Measurements from ENCODE around the gene IL4I1.
"Not testable (repeated sequence)": the region's sequence is repeated elsewhere in the genome, so short reads cannot be mapped to it uniquely, and the experiment has no call there.

IL4I1 gene

DNA sequence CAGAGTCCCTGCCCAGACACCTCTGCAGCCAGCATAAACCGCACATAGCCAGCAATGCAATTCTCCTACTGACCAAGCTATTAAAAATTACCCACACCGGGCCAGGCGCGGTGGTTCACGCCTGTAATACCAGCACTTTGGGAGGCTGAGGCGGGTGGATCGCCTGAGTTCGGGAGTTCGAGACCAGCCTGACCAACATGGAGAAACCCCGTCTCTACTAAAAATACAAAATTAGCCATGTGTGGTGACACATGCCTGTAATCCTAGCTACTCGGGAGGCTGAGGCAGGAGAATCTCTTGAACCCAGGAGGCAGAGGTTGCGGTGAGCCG, 28.2 kb upstream of the IL4I1 start:
- FAIRE-seq; DNase-seq (ENCODE audit: extremely low spot score, insufficient read length, low read depth): not testable (repeated sequence)

DNA sequence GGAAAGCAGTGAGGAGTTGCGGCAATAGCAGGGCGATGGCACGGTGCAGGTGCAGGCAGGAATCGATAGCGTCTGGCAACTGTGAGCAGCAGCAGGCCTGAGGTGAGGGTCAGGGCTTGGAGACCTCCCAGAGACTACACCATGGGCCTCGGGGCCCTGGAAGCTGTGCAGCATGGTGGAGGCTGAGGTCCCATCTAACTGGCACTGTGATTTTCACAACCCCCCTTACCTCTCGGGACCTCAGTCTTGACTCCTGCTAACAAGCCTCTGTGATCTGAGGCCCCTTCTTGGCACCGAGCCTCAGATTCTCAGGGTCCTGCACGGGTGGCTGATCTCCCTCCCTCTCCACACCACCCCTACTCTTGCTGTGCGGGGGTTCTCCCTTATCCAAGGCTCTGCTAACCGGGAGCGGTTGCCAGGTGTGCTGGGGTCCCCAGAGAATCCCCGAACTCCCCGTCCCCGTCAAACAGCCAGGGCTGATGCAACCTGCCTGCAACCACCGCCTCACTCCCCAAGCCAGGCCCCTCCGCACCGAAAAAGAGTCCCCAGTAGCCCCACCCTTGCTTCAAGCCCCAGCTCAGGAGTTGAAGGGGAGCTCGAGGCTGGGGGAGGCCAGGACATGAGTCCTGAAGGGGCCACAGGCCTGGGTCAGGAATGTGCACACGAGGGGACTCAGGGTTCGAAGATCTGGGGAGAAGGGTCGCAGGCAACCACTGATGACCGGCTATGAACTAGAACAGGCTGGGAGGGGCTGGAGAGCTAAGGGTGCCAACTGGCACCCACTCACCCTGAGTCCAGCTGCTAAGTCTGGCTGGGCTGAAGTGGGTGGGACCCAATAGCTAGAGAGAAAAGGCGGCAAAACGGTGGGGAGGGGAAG, 27.6 kb upstream of the IL4I1 start:
- DNase-seq (ENCODE audit: extremely low spot score, insufficient read length, low read depth): no peak
- FAIRE-seq: no peak

DNA sequence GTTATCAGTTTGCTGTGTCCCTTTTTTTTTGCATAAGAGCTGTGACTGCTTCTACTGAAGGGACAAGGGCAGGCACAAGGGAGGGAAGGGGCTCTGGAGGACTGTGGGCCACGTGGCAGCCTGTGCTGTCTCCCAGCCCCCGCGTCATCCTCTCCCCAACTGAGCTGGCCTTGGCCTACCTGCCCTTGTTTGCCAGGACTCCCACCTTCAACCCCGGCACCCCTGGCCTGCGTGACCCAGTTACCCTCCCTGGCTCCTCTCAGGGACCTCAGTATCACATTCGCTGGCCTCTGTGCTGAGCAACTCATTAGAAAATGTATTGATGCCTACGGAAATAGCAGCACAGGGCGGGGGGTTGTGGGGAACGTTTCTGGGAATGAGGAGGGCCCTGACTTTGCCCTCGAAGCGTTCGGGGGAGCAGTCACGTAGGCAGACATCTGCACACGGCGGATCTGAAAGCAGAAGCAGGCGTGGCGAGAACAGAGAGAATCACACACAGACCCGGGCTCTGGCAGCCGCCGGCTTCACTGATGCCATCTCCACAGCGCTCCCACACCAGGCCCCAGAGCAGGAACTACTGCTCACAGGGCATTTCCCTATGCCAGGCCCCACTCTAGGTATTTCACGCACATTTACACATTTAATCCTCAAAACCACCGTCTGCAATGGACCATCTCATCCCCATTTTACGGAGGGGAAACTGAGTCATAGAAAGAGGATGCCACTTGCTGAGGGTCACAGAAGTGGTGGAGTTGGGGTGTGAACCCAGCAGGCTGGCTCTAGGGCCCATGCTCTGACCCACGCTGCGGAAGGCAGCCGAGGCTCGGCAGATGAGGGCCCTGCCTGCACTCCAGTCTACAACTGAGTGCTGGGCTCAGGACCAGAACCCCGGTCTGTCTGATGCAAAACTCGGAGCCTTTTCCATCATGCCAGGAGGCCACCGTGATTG, 26.6 kb upstream of the IL4I1 start:
- DNase-seq (ENCODE audit: extremely low spot score, insufficient read length, low read depth) (no peak), FAIRE-seq (no peak)

DNA sequence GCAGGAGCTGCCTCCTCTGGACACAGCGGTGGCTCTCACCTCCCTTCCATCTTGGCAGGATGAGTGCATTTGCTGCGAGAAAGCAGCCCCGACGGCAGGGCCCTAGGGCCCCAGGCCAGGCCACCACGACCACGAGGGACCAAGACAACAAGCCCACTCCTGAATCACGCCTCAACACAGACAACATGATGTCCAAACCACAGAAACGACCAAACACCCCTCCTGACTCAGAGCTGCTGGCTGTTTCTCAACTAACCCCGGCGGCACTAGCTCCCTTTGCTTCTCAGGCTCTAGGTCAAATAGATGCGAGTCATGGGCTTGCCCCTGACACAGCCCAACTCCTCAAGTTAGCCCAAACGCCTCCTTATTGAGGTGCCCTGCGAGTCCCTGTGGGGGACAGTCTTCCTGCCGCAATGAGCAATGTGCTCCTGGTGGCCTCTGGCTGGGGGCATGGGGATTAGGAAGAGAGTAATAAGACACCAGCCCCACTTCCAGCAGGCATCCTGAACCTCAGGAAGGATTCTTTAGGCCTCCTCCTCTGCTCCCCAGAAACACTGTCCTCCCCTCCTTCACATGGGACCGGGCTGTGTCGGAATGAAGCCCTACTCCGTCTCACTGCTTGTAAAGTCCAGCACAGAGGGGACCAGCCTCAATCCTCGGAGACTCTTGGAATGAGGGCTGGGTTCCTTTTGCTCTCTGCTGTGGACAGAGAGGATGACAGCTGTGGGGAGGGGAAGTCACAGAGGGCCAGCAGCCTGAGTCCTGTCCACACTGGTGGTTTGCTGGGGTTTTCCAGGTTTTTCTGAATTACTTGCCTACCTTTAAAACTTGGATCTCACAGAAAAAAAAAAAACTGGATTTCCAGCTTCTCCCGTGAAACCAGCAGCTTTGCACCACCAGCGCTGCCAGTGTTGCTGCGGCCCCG, 25.4 kb upstream of the IL4I1 start:
- FAIRE-seq: no peak

DNA sequence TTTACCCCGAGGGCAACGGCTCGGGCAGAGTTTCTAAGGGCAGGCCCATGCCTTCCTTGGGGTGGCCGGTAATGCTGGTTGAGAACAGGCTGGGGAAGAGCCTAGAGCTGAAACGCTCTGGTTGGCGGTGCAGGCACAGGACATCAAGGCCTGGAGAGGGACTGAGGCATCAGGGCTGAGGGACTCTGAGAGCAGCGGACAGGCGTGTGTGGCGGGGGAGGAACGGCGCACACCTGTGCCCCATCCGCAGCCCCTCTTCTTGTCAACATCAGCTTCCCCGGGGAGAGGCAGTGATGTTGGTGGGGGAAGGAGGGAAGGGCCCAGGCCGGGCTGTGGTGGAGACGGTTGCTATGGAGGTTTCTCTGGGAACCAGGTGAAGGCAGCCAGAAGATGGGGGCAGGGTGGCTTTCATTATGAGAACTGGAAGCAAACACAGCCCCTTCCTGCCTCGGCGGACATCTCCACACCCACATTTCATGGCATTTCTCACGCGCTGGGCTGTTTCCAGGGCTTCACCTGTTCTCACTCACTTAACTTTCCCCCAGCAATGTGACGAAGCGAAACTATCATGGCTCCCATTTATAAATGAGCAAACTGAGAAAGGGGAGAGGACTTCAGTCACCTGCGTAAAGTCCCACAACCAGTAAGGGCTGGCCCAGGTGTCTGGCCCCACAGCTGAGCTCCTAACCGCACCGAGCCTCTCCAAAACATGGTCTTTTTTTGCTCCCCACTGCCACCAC, 24.1 kb upstream of the IL4I1 start:
- FAIRE-seq (no peak), DNase-seq (ENCODE audit: extremely low spot score, insufficient read length, low read depth) (no peak)

More for the DNA sequence above, 25.4 kb upstream of the IL4I1 start:
- DNase-seq (ENCODE audit: extremely low spot score, insufficient read length, low read depth): no peak

DNA sequence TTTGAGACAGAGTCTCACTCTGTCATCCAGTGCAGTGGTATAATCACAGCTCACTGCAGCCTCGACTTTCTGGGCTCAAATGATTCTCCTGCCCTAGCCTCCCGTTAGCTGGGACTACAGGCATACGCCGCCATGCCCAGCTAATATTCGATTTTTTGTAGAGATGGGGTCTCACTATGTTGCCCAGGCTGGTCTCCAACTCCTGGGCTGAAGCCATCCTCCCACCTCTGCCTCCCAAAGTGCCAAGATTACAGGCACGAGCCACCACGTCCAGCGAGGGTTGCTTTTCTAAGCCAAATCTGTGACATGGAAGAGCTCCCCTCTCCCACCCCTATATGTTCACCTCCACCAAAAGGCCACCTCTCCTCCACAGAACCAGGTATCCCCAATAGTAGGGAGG, 21.4 kb upstream of the IL4I1 start:
- no peak for FAIRE-seq
- no peak for DNase-seq (ENCODE audit: extremely low spot score, insufficient read length, low read depth)

DNA sequence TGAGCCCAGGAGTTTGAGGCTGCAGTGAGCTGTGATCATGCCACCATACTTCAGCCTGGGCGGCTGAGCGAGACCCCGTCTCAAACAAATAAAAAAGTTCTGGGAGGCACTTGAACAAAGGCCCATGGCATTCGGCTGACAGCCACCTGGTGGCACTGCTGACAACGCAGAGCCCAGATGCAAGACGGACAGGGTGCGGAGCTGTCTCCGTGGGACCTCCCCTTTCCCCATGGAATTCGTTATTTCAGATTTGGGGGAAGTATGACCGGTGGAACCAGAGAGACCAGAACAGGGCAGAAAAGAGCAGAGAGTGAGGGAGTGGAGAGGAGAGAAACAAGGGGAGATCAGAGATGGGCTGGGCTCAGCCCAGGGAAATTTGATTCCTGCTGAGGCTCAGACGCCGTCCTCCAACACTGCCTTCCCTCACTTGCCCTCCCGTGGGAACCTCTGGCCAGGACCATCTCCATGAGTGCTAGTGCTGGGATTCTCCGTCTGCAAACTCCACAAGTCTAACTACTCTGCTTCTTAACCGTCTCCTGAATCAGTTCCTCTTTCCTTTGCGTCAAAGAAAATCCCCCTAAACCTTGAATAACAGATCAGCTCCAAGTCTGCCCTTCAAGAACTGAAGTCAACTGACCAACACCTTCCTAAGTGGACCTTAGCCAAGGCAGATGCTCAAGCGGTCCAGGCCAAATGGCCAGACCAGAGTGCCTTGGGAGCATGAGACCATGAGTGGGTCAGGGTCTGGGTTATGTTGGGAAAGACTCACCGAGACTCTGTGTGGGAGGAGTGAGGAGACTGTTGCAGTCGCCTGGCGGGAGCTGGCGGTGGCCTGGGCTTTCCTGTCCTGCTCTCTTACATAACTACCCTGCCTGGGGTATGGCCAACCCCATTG, 20.4 kb upstream of the IL4I1 start:
- peak; percentile 65 for FAIRE-seq
- DNase-seq (ENCODE audit: extremely low spot score, insufficient read length, low read depth): no peak

DNA sequence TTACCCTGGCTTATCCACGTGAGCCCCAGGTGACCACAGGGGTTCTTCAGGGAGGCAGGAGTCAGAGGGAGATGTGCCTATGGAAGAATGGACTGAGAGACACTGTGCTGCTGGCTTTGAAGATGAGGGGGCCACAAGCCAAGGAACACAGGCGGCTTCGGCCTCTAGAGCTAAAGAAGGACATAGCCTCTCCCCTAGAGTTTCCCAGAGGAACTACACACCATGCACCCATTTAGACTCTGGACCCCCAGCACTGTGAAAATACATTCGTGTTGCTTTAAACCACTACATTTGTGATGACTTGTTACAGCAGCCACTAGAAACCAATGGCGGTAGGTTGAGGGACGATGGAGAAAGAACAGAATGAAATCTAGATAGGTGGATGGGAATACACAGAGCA, 18.6 kb upstream of the IL4I1 start:
- FAIRE-seq: no peak
- DNase-seq (ENCODE audit: extremely low spot score, insufficient read length, low read depth): no peak

DNA sequence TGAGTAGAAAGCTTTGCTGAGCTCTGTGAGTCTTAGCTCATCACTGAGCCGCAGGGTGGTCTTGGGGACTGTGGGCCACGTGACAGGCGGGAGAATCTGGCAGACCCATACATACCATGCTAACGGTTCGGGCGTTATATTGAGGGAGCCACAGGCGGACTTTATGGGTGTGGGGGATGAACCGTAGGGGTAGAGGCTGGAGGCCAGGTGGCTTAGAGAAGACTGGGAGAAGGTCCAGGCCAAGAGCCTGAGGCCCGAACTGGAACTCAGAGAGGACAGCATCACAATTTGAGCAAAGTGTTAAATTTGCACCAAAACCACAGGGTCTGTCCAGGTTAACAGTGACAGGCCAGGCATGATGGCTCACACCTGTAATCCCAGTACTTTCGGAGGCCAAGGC, 17.0 kb upstream of the IL4I1 start:
- DNase-seq (ENCODE audit: extremely low spot score, insufficient read length, low read depth): no peak
- FAIRE-seq: no peak

DNA sequence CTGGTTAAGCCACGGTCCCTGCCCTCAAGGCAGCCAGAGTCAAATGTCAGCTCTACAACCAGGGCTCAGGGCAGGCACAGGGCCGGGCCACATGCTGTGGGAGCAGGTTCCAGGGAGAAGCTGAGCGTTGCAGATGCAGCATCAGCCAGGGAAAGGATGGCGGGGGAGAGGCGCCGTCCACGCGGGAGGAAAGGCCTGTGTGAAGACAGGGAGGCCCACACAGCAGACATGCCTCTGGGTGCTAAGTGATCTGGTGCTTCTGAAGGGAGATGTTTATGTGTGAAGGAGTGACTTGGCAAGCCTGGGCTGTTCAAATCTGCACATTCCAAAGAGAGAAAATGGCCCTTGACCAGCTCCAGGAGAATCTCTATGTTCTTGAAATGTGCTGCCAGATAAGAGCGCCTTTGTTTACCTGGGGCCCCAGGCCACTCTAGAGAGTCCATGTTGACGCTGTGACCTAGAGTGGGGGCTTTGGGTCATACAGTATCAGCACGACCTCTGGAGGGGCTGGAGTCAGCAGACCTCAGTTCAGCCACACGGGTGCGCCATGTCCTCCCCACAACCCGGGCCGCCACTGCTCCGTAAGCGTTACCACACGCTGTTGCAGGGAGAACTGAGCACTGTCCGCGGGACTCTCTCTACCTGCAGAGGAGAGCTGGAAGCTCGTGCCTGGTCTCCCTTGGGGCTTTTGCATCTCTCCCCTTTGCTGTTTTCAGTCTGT, 16.4 kb upstream of the IL4I1 start:
- FAIRE-seq: no peak

DNA sequence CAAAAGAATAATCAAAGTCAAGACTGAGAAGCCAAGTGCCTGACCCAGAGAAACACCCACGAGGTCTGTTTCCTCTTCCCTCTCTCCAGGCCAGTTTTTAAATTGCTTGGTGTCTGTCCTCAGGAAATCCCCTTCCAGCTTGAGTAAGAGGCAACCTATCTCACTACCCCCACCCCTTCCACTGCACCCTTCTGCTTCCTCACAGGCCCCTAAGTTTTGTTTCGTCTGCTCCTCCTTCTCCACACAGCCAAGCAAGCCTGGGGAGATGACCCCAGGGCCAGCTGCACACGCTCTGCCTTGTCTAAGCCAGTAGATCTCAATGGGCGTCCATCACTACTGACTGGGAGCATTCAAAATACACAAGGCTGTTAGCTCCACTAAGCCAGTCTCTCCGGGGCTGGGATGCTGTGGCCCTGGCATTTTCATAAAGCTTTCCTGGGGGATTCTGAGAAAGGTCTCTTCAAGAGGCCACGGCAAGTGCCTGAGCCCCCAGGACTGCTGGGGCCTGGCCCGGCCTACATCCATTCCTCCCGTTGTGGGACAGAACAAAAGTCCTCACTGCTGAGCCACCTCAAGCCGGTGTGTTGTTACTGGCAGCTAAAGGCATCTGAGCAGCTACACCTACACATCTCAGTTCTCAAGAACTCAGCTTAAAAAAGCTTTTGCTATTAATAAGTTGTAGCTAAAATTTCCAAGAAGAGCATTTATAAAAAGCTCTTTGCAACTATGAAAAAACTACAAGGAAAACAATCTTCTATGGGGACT, 14.9 kb upstream of the IL4I1 start:
- no peak for DNase-seq (ENCODE audit: extremely low spot score, insufficient read length, low read depth)
- peak; percentile 96 for FAIRE-seq

More for the DNA sequence above, 16.4 kb upstream of the IL4I1 start:
- no peak for DNase-seq (ENCODE audit: extremely low spot score, insufficient read length, low read depth)

DNA sequence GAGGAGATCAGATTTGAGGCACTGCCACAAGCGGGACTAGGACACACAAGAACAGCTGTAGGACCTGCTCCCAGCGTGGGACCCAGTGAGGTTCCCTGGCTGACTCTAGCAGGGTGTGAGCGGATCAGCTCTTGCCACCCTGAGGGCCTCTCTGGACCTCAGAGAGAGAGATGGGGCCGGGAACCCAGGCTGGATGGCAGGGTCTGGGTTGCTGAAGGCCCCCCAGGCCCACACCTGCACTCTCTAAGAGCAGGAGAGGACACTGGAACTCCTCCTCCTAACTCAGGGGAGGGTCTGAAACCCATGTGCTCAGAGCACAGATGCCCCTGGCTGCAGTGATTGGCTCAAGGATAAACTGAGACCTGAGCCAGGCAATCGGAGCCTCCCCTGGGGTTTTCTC, 13.5 kb upstream of the IL4I1 start:
- FAIRE-seq (no peak), DNase-seq (ENCODE audit: extremely low spot score, insufficient read length, low read depth) (no peak)

DNA sequence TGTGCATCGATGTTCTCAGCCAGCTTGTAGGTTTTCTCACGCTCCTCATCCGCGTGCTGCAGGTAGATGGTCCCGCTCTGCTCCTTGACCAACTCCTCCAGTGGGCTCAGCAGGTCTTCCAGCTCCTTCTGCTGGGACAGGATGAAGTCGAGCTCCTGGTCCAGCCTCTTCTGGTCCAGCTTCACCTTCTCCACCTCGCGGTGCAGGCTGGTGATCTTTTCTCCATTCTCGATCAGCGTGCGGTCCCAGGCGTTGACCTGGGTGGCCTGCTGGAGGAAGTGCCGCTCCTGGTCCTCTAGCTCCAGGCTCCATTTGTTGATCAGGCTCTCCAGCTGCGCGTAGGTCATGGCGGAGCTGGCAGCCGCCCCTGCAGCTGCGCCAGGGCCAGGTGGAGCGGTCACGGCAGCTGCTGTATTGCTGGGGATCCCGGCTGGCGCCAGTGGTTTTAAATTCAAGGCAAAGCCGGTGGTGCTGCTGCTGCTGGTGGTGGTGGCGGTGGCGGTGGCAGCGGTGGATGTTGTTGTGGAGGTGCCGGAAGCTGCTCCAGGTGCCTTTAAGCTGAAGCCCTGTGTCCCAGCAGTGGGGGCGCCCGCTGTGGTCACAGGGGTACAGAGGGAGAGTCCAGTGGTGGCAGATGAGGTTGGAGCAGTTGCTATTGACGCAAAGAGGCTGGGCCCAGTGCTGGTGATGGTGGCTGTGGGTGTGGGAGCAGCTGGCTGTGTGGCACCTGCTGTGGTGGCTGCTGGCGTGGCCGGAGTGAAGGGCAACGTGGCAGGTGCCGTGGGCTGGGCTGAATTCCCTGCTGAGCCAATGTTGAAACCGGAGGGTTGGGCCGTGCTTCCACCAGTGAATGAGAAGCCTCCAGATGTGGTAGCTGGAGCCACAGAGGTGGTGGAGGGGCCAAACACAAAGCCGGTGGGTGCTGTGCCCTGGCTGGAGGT, 12.1 kb upstream of the IL4I1 start:
- DNase-seq (ENCODE audit: extremely low spot score, insufficient read length, low read depth): no peak
- FAIRE-seq: no peak

DNA sequence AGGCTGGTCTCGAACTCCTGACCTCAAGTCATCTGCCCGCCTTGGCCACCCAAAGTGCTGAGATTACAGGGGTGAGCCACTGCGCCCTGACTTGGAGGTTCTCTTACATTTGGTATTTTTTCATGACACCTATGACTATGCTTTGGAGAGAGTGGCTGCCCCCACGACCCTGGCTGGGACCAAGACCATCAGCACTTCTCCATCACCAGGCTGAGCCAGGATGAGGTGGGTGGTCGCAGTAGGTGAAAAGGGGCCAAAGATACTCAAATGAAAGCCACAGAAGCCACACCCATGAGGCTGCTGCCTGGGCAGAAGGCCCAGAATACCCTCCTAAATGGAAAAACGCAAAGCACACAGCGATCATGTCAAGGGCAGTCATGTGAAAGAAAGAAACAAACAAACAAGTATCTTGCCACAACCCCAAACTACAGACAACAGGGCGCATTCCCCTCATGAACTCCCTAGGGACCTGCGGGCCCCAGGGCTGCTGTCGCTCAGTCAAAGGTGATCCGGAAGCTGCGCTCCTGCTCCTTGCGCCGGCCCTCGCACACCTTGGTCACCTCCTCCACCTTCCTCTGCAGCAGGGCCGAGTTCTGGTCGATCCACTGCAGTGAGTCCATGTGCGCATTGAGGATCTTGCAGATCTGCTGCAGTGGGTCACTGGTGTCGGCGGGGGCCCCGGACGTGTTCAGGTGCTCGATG, 11.2 kb upstream of the IL4I1 start:
- peak; percentile 51 for FAIRE-seq
- DNase-seq (ENCODE audit: extremely low spot score, insufficient read length, low read depth): no peak

DNA sequence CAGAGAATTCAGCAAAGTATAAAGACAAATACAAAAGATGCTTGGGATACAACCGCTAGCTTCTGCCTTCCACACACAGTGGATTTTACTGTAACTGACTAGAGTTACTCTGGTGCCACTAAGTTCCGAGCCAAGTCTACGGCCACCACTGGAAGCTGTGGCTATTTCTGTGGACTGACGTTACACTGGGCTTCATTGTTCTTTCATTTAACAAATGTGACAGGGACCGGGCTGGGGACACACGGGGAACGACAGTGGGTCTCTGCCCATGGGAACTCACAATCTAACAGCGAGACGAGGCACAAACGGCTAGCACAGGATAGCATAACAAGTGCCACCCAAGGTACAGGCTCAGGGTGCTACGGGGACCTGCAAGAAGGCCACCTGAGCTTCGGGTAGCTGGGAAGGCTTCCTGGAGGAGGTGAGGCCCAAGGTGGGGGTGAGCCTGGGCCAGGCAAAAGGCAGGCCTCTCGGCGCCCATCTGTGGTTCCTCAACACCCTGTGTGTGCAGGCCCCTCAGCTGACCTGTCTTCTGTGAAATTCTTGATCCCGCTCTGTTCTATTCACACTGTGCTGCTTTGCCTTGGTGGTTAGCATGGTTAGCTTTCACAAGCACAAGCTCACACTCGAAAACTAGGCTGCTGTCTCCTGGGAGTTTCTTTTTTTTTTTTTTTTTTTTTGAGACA, 10.3 kb upstream of the IL4I1 start:
- DNase-seq (ENCODE audit: extremely low spot score, insufficient read length, low read depth) (no peak), FAIRE-seq (peak; percentile 61)

Measured in GM18507 (cell line).